ENCODE data around the gene UGT2A3. TPM values are rescaled to one million over a fixed set of nuclear protein-coding genes. Genes with fewer than 3 reads are reported as not detected.
"Not testable (repeated sequence)": the region's sequence is repeated elsewhere in the genome, so short reads cannot be mapped to it uniquely, and the experiment has no call there.

UGT2A3 gene
- not detected for polyA plus RNA-seq (2013, experiment 1 of 2; ENCODE audit: insufficient read length)
- not detected for polyA plus RNA-seq (2013, experiment 2 of 2; ENCODE audit: insufficient read length)

GRCh38 chr4:68951078-68951805 is at the start of gene UGT2A3:
TSS of gene UGT2A3 (minus strand) at chr4:68951804. CDS start at chr4:68951760, 44 bp downstream.
- DNase-seq, result no peak

GRCh38 chr4:68997040-68997439 is 45.4 kb upstream of the UGT2A3 start:
- no peak for DNase-seq

- no peak for DNase-seq
These were observed 43.7 kb upstream of the UGT2A3 start for GRCh38 chr4:68995292-68995691.

- DNase-seq, result no peak
These were observed 35.4 kb upstream of the UGT2A3 start for GRCh38 chr4:68987007-68987406.

- DNase-seq, result no peak
These were observed 33.8 kb upstream of the UGT2A3 start for GRCh38 chr4:68985442-68985841.

- no peak for DNase-seq
These were observed 33.3 kb upstream of the UGT2A3 start for GRCh38 chr4:68984947-68985346.

GRCh38 chr4:68963374-68963773 is 11.8 kb upstream of the UGT2A3 start:
- no peak for DNase-seq

GRCh38 chr4:68962868-68963267 is 11.3 kb upstream of the UGT2A3 start:
- DNase-seq, result no peak

- no peak for DNase-seq
These were observed 8.9 kb upstream of the UGT2A3 start for GRCh38 chr4:68960294-68961163.

GRCh38 chr4:68959085-68959484 is 7.5 kb upstream of the UGT2A3 start:
- DNase-seq, result not testable (repeated sequence)

- no peak for DNase-seq
These were observed 2.5 kb upstream of the UGT2A3 start for GRCh38 chr4:68954126-68954525.

- DNase-seq, result no peak
These were observed 1.5 kb upstream of the UGT2A3 start for GRCh38 chr4:68953056-68953596.

- DNase-seq, result no peak
These were observed 392 bp upstream of the UGT2A3 start for GRCh38 chr4:68951806-68952585.

GRCh38 chr4:68950033-68950432 is 1.6 kb downstream of the UGT2A3 start:
- DNase-seq, result no peak

GRCh38 chr4:68948985-68949384 is 2.6 kb downstream of the UGT2A3 start:
- DNase-seq, result no peak

GRCh38 chr4:68948044-68948743 is 3.4 kb downstream of the UGT2A3 start:
- no peak for DNase-seq

GRCh38 chr4:68929076-68929737 is 22.4 kb downstream of the UGT2A3 start:
- no peak for DNase-seq

GRCh38 chr4:68927165-68927564 is 24.4 kb downstream of the UGT2A3 start:
- no peak for DNase-seq

GRCh38 chr4:68922202-68922601 is 29.4 kb downstream of the UGT2A3 start:
- DNase-seq, result not testable (repeated sequence)

- no peak for DNase-seq
These were observed 30.6 kb downstream of the UGT2A3 start for GRCh38 chr4:68921051-68921450.

- DNase-seq, result no peak
These were observed 34.6 kb downstream of the UGT2A3 start for GRCh38 chr4:68917016-68917415.
